ENCODE data around the gene ITGA1.

The ITGA1 gene

DNA sequence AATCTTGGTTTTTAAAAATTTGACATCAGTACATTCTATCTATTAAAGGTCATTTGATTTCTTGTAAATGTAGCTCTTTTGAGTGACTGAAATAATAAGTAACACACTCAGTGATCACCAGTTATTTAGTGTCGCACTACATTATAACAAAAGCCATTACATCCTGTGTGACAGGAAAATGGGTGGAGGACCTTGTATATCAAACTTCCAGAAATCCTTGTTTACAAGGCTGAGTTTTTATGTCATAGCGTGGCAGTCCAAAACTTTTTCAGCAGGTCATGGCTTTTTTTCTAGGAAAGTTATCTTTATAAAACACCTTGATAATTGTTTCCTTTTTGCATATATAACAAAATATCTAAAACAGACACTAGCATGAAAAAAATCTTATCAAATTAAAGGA, 14.4 kb upstream of the ITGA1 start:
- no peak for DNase-seq

- DNase-seq, result no peak
Observed at GRCh38 chr5:52774005-52774410, 13.7 kb upstream of the ITGA1 start.

DNA sequence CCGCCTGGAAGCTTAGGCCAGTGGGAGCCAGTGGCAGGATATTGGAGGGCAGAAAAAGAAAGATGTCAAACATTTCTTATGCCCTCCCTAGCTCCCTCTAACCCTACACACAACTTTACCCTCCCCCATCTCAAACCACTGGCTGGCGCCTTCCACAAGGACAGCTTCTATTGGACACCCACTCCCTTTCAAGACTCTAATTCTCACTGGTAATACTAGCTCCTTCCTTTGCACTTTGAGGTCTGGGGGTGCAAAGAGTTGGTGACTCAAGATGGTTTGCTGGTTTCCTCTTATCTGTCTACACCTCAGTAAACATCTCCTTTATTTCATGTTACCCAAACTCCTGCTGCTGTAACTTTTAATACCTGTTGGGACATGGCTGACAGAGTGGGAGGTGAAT, 11.6 kb upstream of the ITGA1 start:
- DNase-seq, result no peak

DNA sequence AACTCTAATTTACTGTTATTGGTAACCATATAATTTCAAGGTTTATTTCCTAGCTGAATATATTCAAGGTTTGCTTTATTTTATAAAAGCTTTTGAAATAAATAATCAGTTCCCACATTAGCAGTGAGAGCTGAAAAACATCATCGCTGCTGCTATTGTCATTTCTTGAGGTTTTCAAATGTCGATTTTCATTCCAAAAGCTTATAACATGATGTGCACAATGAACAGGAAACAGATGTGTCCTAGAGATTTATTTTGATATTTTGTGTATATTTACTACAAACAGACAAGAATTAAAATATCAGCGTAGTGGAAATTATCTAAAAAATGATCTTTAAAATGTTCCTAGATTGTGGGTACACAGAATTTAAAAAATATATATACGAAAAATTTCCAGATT, 10.5 kb upstream of the ITGA1 start:
- DNase-seq, result no peak

DNA sequence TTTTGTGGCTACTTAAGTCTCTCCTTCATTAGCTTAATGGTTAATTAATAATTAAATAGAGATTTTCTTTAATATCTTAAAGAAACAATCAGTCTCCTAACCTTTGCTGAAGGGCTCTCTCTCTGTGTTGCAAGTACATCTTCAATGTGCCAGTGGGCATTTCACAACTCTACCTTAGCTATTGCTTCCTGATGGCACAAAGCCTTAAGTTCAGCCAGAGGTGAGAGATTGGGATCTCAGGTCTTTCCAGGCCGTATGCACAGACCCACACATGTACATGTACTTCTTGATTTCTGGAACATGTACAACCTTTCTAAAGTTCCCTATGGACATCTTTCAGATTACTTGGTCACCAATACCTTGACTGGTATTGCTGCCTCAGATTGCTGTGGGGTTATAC, 8.9 kb upstream of the ITGA1 start:
- DNase-seq, result no peak

DNA sequence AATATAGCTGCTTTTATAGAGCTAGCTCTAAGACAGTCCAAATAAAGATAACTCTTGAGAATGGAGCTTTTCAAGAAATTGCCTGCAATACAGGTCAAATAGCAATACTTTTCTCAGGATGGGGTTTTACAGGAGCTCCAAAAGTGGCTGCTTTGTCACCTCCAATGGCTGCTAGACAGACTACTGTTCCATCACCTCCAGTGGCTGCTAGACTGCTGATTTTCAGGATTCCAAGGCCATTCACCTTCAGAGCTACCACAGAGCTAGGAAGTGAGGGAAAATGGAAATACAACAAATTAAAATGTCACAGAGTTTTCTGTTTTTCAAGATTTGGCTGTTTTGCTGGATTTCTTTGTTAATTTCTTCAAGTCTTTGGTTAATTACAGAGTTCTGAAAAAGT, 8.5 kb upstream of the ITGA1 start:
- no peak for DNase-seq

DNA sequence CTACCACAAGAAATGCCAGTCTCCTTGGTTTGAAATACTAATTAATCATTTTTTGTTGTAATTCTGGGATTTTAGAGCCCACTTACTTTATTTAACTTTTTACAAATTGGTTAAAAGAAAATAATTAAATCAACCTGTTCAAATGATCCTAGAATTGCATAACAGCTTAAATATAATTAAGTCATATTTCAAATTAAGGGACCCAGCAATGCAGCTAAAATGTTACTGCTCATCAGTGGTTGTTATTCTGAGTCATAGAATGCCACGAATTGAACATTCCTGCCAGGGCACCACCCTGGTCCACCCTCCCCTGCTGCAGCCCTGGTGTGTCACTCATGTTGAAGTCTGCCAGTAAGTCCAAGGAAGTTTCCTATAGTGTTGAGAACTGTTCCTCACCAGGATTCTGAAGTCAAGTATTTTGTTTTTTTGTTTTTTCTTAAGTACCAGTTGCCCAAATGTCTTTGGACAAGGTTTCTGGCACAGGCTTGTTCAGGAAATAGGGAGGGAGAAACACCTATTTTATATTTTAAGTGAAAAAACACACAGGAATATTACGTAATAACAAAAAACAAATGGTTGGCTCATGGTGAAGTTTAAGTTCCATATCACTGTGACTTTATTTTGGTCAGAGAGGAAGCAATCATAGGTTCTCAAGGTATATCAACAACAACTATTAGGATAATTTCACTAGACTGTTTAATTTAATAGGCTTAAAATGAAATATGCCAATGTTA, 4.3 kb upstream of the ITGA1 start:
- no peak for DNase-seq

DNA sequence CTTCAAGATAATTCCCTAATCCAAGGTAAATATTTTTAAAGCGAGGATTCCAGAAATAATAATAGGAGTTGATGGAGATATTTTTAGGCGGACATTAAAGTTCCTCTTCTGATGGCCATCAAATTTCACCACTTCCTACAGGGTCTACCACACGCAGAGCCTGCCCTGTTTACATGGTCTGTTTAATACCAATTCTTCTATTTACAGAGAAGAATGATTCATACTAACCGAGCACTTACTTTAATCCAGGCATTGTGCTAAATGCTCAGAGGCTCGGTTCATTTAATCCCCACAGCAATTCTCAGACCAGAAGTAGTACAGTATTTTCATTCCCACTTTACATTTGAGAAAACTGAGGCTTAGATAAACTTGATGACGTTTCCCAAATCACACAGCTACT, 3.0 kb upstream of the ITGA1 start:
- DNase-seq, result no peak

GRCh38 chr5:52786391-52786790, 1.3 kb upstream of the ITGA1 start:
- no peak for DNase-seq

DNA sequence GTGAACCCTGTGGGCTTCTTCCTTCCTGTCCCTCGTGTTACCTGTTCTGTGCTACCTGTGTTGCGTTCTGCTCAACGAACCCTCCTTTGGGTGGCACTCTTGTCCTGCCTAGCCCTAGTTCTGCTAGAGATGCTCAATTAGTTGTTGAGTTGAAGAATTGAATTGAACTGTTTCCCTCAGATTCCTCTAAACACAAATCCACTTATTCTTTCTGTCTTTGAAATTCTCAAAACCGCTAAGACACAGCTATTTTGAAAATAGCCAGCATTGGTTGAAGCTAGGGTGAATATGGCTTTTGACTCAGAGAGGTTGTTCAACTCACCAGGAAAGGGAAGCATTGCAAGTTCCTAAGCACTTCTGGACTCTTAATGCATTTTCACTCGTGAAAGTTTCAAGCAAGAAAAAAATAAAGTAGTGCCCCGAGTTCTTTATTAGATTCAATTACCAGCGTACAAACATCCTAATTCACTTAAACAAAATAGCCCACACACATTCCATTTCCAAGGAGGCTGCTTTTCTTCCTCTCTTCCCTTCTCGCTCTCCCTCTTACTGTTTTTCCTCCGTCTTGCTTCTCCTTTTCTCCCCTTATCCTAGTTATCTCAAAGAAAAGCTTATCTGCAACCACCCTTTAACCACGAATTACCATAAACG, 642 bp upstream of the ITGA1 start:
- peak; percentile 14 for DNase-seq

DNA sequence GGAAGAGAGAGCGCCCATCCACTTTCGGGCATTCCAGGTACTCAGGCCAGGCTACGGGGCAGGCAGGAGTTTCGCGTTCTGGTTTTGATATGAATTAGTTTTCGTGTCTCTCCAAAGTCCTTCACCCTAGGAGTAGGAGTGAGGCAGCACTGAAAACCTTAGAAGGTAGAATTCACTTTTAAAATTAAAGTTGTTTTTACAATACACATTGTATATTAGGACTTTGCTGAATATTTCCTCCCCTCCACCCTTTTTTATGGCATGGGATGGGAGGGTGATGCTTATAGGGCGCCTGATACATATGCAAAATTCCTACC, 747 bp downstream of the ITGA1 start:
- DNase-seq, result no peak

- no peak for DNase-seq
Observed at GRCh38 chr5:52789378-52789777, 1.7 kb downstream of the ITGA1 start.

DNA sequence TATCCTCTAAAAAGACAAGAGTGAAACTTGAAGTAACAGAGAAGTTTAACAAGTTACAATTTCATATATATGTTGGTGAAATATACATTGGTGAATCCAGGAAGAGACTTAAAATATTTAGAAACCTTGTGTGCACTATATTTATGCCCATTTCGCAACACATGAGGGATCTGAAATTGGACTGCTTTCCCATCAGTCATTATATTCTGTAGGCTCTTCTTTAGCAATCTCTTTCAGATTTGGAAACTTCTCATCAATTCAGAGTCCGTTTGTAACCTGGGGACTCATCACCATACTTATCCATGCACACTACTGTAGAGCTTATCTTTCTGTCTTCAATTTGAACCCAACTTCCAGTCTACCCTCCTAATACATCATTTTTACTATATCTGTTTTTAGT, 2.1 kb downstream of the ITGA1 start:
- DNase-seq, result no peak

DNA sequence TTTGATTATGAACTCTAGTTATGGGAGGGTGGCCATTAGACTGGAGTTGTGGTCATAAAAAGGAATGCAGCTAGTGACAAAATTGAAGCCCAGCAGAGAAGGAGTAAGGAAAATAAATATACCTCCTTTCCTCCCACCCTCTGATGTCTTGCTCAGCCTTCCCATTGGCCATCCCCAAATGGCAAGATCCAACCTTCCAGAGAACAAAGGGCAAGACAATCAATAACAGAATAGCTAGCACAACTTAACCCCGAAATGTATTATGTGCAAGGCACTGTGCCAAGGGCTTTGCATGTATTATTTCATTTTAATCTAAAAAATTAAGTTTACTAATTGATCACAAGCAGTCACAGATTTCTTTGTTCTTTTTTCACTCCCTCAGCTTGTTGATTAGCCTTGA, 3.6 kb downstream of the ITGA1 start:
- no peak for DNase-seq

DNA sequence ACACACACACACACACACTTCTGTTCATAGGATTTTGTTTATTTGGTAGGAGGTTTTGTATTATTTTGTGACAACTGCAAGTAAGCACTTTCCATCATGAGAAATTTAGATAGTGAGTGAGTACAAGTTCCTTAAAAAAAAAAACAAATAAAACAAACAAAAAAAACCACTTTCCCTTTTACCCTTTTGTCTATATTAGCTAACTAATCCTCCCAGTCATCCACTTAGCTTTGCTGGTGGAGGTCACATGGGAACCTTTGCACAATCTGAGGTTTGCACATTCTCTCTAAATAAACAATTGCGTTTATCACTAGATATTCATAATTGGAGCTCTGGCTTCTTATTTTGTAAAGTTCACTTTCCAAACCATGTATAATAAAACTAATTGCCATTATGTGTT, 6.8 kb downstream of the ITGA1 start:
- DNase-seq, result no peak

- no peak for DNase-seq
Observed at GRCh38 chr5:52796031-52796430, 8.3 kb downstream of the ITGA1 start.

GRCh38 chr5:52796516-52797103, 8.9 kb downstream of the ITGA1 start:
- DNase-seq, result no peak

DNA sequence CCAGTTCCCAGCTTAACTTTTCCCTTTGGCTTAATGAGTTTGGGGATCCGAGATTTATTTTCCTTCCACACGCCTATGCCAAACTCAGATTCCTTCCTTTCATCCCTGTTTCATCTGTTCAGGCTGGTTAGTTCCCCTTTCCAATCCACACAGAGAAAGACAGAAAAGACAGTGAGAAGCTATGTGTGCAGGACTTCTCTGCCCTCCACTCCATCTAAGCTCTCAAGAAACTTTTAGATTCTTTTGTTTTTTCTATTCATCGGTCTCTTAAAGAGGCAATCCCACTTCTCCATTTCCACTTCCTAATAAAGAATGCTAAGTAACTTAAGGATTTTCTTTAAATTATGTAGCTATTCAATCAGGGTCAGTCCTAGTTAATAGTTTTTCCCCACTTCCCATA, 11.2 kb downstream of the ITGA1 start:
- DNase-seq, result no peak

- DNase-seq, result no peak
Observed at GRCh38 chr5:52799358-52799982, 11.8 kb downstream of the ITGA1 start.

DNA sequence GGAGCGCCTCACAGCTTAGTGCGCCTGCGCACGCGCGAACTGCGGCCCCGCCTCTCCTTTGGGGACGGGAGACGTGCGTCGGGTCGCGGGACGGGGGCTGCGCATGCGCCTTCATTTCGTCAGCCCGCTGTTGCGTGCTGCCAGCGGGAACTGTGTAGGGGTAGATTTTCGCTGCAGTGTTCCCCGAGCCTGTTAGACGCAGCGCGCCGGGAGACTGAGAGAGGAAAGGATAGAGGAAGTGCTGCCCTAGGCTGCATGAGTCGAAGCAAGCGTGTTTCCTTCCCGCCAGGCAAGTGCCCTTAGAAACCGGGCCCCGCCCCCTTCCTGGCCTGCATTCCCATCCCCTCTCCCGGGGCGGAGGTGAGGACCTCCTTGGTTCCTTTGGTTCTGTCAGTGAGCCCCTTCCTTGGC, 12.3 kb downstream of the ITGA1 start:
- peak; percentile 96 for DNase-seq

- DNase-seq, result peak; percentile 49
Observed at GRCh38 chr5:52800394-52801213, 12.9 kb downstream of the ITGA1 start.

- no peak for DNase-seq
Observed at GRCh38 chr5:52801329-52801728, 13.6 kb downstream of the ITGA1 start.

DNA sequence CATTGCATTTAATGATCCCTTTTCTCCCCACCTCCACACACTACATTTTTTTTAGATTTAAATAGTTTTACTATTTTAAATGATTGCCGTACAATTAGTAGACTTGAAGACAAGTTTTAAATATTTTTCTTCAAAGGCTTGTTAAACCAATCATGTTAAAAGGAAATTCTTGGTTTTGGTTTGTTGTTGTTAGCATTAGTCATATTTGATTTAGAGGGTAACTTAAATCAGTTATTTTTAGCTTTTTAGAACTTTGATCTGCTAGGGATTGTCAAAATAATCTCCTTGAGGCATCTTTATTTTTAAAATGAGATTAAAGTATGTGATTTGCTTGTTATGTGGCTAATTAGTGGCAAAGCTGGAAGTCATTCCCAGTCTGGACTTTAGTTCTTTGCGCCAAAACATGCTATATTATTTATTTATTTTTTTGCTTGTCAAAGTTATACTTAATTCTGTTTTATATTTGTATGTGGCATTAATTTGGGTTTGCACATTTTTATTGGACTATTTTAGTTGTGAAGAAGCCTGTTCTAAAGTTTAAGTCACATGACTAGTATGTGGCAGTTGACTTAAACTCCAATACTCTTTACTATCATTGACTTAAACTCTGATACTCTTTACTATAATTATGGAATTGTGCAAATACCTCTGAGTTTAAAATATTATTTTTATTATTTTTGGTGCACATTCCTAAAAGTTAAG, 14.7 kb downstream of the ITGA1 start:
- DNase-seq, result no peak

Measured in stimulated activated CD4-positive, alpha-beta T cell treated with anti-CD3 and anti-CD28 coated beads, Interleukin-12 subunit alpha, Interleukin-12 subunit beta, amount 100 ng/mL, for 4 hours (primary cell).